Heart left ventricle (tissue), 16 donors: ENCODE measurements around the gene GOLGA6L10. TPM values are rescaled to one million over a fixed set of nuclear protein-coding genes. Genes with fewer than 3 reads are reported as not detected.
"Not testable (repeated sequence)": the region's sequence is repeated elsewhere in the genome, so short reads cannot be mapped to it uniquely, and the experiment has no call there.

Experiments
- ATAC-seq, 4 donors: fragments of 200-7000 bp; cut with Tn5 transposase; one replicate each; pipeline ENCODE4 v1.9.1; 2020 to 2022; ENCODE audit warnings: moderate library complexity in 4 of 4, mild to moderate bottlenecking in 3 of 4, moderate number of reproducible peaks in 1 of 4
- DNase-seq, 5 donors: peaks; one replicate each; pipeline ENCODE4 v3.0.0-alpha.2; 2020
- H3K27ac ChIP-seq, 12 donors: fragments of 200-600 bp; sonication (generic) in 4 of 12; one replicate each; pipeline versions ENCODE4 v1.5.0 to v1.8.0; 2016 to 2022; ENCODE audit warnings: mild to moderate bottlenecking in 2 of 12
- H3K27me3 ChIP-seq, 9 donors: fragments of 200-600 bp; sonication (generic) in 2 of 9; one replicate each; pipeline versions ENCODE4 v1.5.1 to v1.8.0; 2016 to 2022; ENCODE audit warnings: mild to moderate bottlenecking in 3 of 9
- H3K36me3 ChIP-seq, 9 donors: fragments of 200-600 bp; sonication (generic) in 2 of 9; one replicate each; pipeline versions ENCODE4 v1.5.0 to v1.8.0; 2018 to 2022; ENCODE audit warnings: mild to moderate bottlenecking in 2 of 9
- H3K4me1 ChIP-seq, 12 donors: fragments of 200-600 bp; sonication (generic) in 4 of 12; one replicate each; pipeline versions ENCODE4 v1.5.0 to v1.8.0; 2016 to 2022; ENCODE audit warnings: mild to moderate bottlenecking in 3 of 12
- H3K4me3 ChIP-seq, 12 donors: fragments of 200-600 bp; sonication (generic) in 4 of 12; one replicate each; pipeline versions ENCODE4 v1.5.0 to v1.8.0; 2017 to 2022; ENCODE audit warnings: mild to moderate bottlenecking in 9 of 12, moderate library complexity in 4 of 12
- H3K9me3 ChIP-seq, 12 donors: fragments of 200-600 bp; sonication (generic) in 4 of 12; one replicate each; pipeline versions ENCODE4 v1.5.0 to v1.8.0; 2016 to 2022; ENCODE audit warnings: mild to moderate bottlenecking in 1 of 12
- CTCF ChIP-seq, 12 donors: fragments of 200-600 bp; sonication (generic) in 4 of 12; IDR thresholded peaks; one replicate each; pipeline versions ENCODE4 v1.5.0 to v1.8.0; 2018 to 2022; ENCODE audit warnings: antibody characterized with exemption in 12 of 12, mild to moderate bottlenecking in 5 of 12
- POLR2A ChIP-seq, 2 donors: fragments of 450-650 bp; IDR thresholded peaks; one replicate each; pipeline ENCODE4 v1.6.1; 2017; ENCODE audit warnings: antibody characterized with exemption in 2 of 2, mild to moderate bottlenecking in 2 of 2, moderate library complexity in 2 of 2
- WGBS, 4 donors: extraction: QIAGEN DNeasy Blood & Tissue Kit in 2 of 4; methylation state at CpG; one replicate each; pipeline versions ENCODE4 v1.1.5 to v1.1.7; 2013 to 2018; 5-methylcytosine and 5-hydroxymethylcytosine counted together
- intact Hi-C, 10 donors: fragments of 100-400 bp; cut with DNase I; formaldehyde crosslinking; loops; one replicate each; pipeline versions ENCODE4 v1.11.1 to v1.14.2; 2022
- polyA plus RNA-seq, 2 donors: library from polyadenylated mRNA; stranded (reverse); fragments of 200-250 nt; gene quantifications; one replicate each; pipeline ENCODE4 v1.2.3, GENCODE V29; 2013
- total RNA-seq, 9 donors: library from RNA; depleted of rRNA in 2 of 9; stranded (reverse); fragments of >200 nt in 2 of 9; fragmentation: NEBNext Ultra II Directional in 3 of 9; extraction: Animal tissue kit (Norgen Biotek cat#: 25700) in 3 of 9; gene quantifications; one replicate each; pipeline versions ENCODE4 v1.1.0 to v1.2.4, GENCODE V29; 2016 to 2023
- donor health status: ischemic (EF 13 %, LVEDD 7.1; RV severe dilation, severe dysfunction).
- donor health status: healthy with polysubstance abuse.
- donor health status: DM: no; HTN: yes; CAD: no.
- donor health status: DM: no; HTN: no; CAD: no.
- donor health status: ischemic (EF 25% LVEDD 6.9; RV normal size, moderate dysfunction).
- donor health status: ischemic (EF 25% LVEDD 5.7; RV mildly dilated, moderate dysfunction).
- donor health status: healthy.
- donor health status: DM: yes; HTN: yes; CAD: no.
- donor health status: ischemic (EF 35%, LVEDD 5.7; RV mildly dilated, moderate dysfunction).
- donor health status: nonischemic (EF 11% LVEDD 7.7; RV severe dilation, severe dysfunction).
- donor health status: DM: yes; HTN: yes; CAD: no.
- donor health status: PGD.
- donor health status: ischemic (EF 29% LVEDD 5.4; RV normal size, mild dysfunction).
- donor health status: nonischemic (EF 23%, LVEDD 6.1; RV moderate dilation, normal function).

The GOLGA6L10 gene
- total and polyA plus RNA-seq, 11 donors = 0.10 to 1.3 (median 0.44) TPM

GRCh38 chr15:82301296-82302016 lies 47.8 kb downstream of the GOLGA6L10 start:
- H3K9me3 ChIP-seq = no peaks in the 10 kb centered on the region

GRCh38 chr15:82300883-82301282 lies 48.4 kb downstream of the GOLGA6L10 start:
- intact Hi-C loops = no loop called here
- H3K9me3 ChIP-seq = no peaks in the 10 kb centered on the region
- peaks cover 0 to 16% (median 0%) of the 10 kb centered on the region in 12 donors for H3K4me1 ChIP-seq
- TF ChIP-seq CTCF (IDR thresholded peaks at IDR 0.05) = no peak
- no peak for TF ChIP-seq POLR2A (IDR thresholded peaks at IDR 0.05)
- H3K27ac ChIP-seq = peak overlapping the region in 4 of 12 donors; percentile 46 to 67 (median 63)
- no peaks in the 10 kb centered on the region for H3K36me3 ChIP-seq
- H3K4me3 ChIP-seq = no peak overlapping the region
- 73 to 90% (median 87%) methylated on average over 6 to 7 of the region's 7 CpGs for WGBS, 4 donors
- ATAC-seq (no peak), DNase-seq (no peak)
- H3K27me3 ChIP-seq = no peaks in the 10 kb centered on the region

More at GRCh38 chr15:82301296-82302016, 47.8 kb downstream of the GOLGA6L10 start:
- intact Hi-C loops = no loop called here
- TF ChIP-seq CTCF (IDR thresholded peaks at IDR 0.05) (no peak), POLR2A (IDR thresholded peaks at IDR 0.05) (no peak)
- WGBS, 4 donors = 76 to 88% (median 82%) methylated on average over 3 of the region's 3 CpGs
- Histone ChIP-seq H3K4me3 (no peak overlapping the region), H3K36me3 (no peaks in the 10 kb centered on the region), H3K27ac (peak overlapping the region in 1 of 12 donors; percentile 67), H3K4me1 (peaks cover 0 to 16% (median 0%) of the 10 kb centered on the region in 12 donors), H3K27me3 (no peaks in the 10 kb centered on the region)
- no peak for DNase-seq
- no peak for ATAC-seq

- 42 to 64% (median 46%) methylated on average over 1 to 6 of the region's 6 CpGs for WGBS, 4 donors
- H3K27me3 ChIP-seq, intact Hi-C loops, H3K36me3 ChIP-seq, H3K4me3 ChIP-seq, H3K9me3 ChIP-seq: not testable (repeated sequence)
- peaks cover 0 to 16% (median 0%) of the 10 kb centered on the region in 12 donors for H3K4me1 ChIP-seq
- H3K27ac ChIP-seq = peak overlapping the region in 4 of 12 donors; percentile 46 to 67 (median 63)
- peak; percentile 78 to 94 (median 84) for ATAC-seq
- peak in 2 of 5 donors; percentile 61 to 72 for DNase-seq
Measured at GRCh38 chr15:82300326-82300725, 48.9 kb downstream of the GOLGA6L10 start.

- DNase-seq, intact Hi-C loops, H3K36me3 ChIP-seq, H3K27me3 ChIP-seq, H3K4me3 ChIP-seq, H3K27ac ChIP-seq, H3K9me3 ChIP-seq: not testable (repeated sequence)
- ATAC-seq = peak in 1 of 4 donors; percentile 12
- H3K4me1 ChIP-seq = peaks cover 0 to 16% (median 0%) of the 10 kb centered on the region in 12 donors
- 70 to 82% (median 75%) methylated on average over 3 to 4 of the region's 6 CpGs for WGBS, 4 donors
Measured at GRCh38 chr15:82299511-82299914, 49.8 kb downstream of the GOLGA6L10 start.

- ATAC-seq = no peak
Measured at GRCh38 chr15:82298520-82298919, 50.8 kb downstream of the GOLGA6L10 start.

More at GRCh38 chr15:82298520-82298919, 50.8 kb downstream of the GOLGA6L10 start:
- Histone ChIP-seq H3K9me3 (no peaks in the 10 kb centered on the region), H3K27me3 (no peaks in the 10 kb centered on the region), H3K4me3 (peak overlapping the region in 1 of 12 donors; percentile 20), H3K36me3 (no peaks in the 10 kb centered on the region), H3K4me1 (peaks cover 0 to 16% (median 0%) of the 10 kb centered on the region in 12 donors), H3K27ac (peak overlapping the region in 1 of 12 donors; percentile 42)
- 26 to 47% (median 31%) methylated on average over 12 to 44 of the region's 44 CpGs for WGBS, 4 donors
- TF ChIP-seq CTCF (IDR thresholded peaks at IDR 0.05) = no peak
- TF ChIP-seq POLR2A (IDR thresholded peaks at IDR 0.05) = no peak
- intact Hi-C loops = no loop called here
- DNase-seq = peak in 1 of 5 donors; percentile 71
